Prostate gland (tissue), 2 donors: ENCODE measurements around the gene CLINT1.

Experiments used
- POLR2A ChIP-seq: fragments of 450-650 bp; IDR thresholded peaks from one replicate; pipeline ENCODE4 v1.6.1; 2016; ENCODE audit warnings: antibody characterized with exemption, mild to moderate bottlenecking
- POLR2AphosphoS5 ChIP-seq: sonication (generic); formaldehyde crosslinking; IDR thresholded peaks from one replicate; pipeline ENCODE4 v1.6.1; 2017; ENCODE audit warnings: antibody characterized with exemption
- TF ChIP-seq, protein P1 (sequence below), 4 experiments: fragments of 200-600 bp in 2 of 4; fragments of 450-650 bp in 2 of 4; sonication (generic) in 2 of 4; IDR thresholded peaks; 1 replicate in 3 of 4; 2 replicates in 1 of 4; pipeline ENCODE4 v1.5.1; 2016 to 2019; ENCODE audit warnings: antibody characterized with exemption in 4 of 4, mild to moderate bottlenecking in 2 of 4, moderate library complexity in 2 of 4

DNA sequence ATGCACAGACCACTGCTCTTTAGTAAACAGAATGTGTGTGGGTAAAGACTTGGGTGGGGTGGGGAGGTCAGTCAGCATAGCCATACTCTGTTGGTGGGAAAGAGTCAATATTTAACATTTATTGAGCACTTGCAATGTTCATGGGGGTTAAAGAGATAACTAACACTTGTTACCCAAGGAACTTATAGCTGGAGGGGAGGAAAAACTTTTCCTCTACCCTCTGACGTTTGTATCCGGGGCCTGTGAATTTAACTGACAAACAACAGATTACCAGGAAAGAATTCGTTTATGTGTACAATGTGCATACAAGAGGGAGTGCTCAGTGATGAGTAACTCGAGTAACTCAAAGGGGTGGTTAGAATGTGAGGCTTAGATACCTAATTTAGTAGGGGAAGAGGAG lies 6.8 kb upstream of the CLINT1 start:
- TF ChIP-seq, protein P1, sequence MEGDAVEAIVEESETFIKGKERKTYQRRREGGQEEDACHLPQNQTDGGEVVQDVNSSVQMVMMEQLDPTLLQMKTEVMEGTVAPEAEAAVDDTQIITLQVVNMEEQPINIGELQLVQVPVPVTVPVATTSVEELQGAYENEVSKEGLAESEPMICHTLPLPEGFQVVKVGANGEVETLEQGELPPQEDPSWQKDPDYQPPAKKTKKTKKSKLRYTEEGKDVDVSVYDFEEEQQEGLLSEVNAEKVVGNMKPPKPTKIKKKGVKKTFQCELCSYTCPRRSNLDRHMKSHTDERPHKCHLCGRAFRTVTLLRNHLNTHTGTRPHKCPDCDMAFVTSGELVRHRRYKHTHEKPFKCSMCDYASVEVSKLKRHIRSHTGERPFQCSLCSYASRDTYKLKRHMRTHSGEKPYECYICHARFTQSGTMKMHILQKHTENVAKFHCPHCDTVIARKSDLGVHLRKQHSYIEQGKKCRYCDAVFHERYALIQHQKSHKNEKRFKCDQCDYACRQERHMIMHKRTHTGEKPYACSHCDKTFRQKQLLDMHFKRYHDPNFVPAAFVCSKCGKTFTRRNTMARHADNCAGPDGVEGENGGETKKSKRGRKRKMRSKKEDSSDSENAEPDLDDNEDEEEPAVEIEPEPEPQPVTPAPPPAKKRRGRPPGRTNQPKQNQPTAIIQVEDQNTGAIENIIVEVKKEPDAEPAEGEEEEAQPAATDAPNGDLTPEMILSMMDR (IDR thresholded peaks at IDR 0.05): no peak
- TF ChIP-seq POLR2A: no peak
- TF ChIP-seq POLR2AphosphoS5: no peak
